Transverse colon (tissue), 4 donors: Measurements from ENCODE around the gene CPS1. TPM values are rescaled to one million over a fixed set of nuclear protein-coding genes. Genes with fewer than 3 reads are reported as not detected.

Source experiments
- DNase-seq: peaks from one replicate; pipeline ENCODE4 v3.0.0-alpha.2; 2019
- H3K27ac ChIP-seq, 4 donors: fragments of 200-600 bp; sonication (generic); 2 replicates each; pipeline ENCODE4 v1.5.1; 2016 to 2018; ENCODE audit warnings: inconsistent platforms in 4 of 4
- H3K27me3 ChIP-seq: fragments of 200-600 bp; sonication (generic); 2 replicates; pipeline ENCODE4 v1.5.1; 2017; ENCODE audit warnings: inconsistent platforms
- H3K36me3 ChIP-seq, 4 donors: fragments of 200-600 bp; sonication (generic); 2 replicates each; pipeline ENCODE4 v1.5.1; 2017 to 2019; ENCODE audit warnings: inconsistent platforms in 4 of 4
- H3K4me1 ChIP-seq, 4 donors: fragments of 200-600 bp; sonication (generic); 2 replicates each; pipeline ENCODE4 v1.5.1; 2017 to 2020; ENCODE audit warnings: inconsistent platforms in 4 of 4
- H3K4me3 ChIP-seq, 4 donors: fragments of 200-600 bp; sonication (generic); 1 replicate in 1 of 4; 2 replicates in 3 of 4; pipeline versions ENCODE4 v1.5.1 to v1.6.1; 2017 to 2019; ENCODE audit warnings: inconsistent platforms in 4 of 4
- H3K9me3 ChIP-seq, 2 donors: fragments of 200-600 bp; sonication (generic); 2 replicates each; pipeline ENCODE4 v1.5.1; 2017 to 2019; ENCODE audit warnings: inconsistent platforms in 2 of 2
- CTCF ChIP-seq, 5 experiments: fragments of 200-600 bp in 3 of 5; fragments of 450-650 bp in 2 of 5; sonication (generic) in 3 of 5; IDR thresholded peaks; 1 replicate in 2 of 5; 2 replicates in 3 of 5; pipeline ENCODE4 v1.5.1; 2016 to 2017; ENCODE audit warnings: antibody characterized with exemption in 5 of 5, inconsistent platforms in 3 of 5, mild to moderate bottlenecking in 2 of 5, moderate library complexity in 1 of 5
- EP300 ChIP-seq: sonication (generic); formaldehyde crosslinking; IDR thresholded peaks from one replicate; pipeline ENCODE4 v1.6.1; 2017; ENCODE audit warnings: antibody characterized with exemption, low read depth
- POLR2A ChIP-seq: fragments of 450-650 bp; IDR thresholded peaks from one replicate; pipeline ENCODE4 v1.6.1; 2016; ENCODE audit warnings: antibody characterized with exemption, mild to moderate bottlenecking, moderate library complexity
- POLR2AphosphoS5 ChIP-seq, 3 donors: sonication (generic); formaldehyde crosslinking; IDR thresholded peaks; one replicate each; pipeline ENCODE4 v1.6.1; 2016; ENCODE audit warnings: antibody characterized with exemption in 3 of 3
- WGBS, 2 donors: methylation state at CpG; one replicate each; pipeline ENCODE4 v1.1.5; 2018; ENCODE audit warnings: low coverage in 1 of 2; 5-methylcytosine and 5-hydroxymethylcytosine counted together
- in situ Hi-C, 4 donors: fragments of 200-750 bp; cut with MboI; loops; one replicate each; pipeline versions ENCODE4 v1.15.0 to v1.15.1; 2017; ENCODE audit warnings: low sequenced_read_pairs in 3 of 4, low pct_ligation_motif_present in 1 of 4, low pct_unique_long_range_greater_than_20kb in 1 of 4
- intact Hi-C: fragments of 100-400 bp; cut with DNase I; formaldehyde crosslinking; loops from one replicate; pipeline ENCODE4 v1.15.1; 2023; ENCODE audit warnings: low total_unique reads
- total RNA-seq, 4 donors: library from RNA; depleted of rRNA; stranded (reverse); fragments of >200 nt; gene quantifications; one replicate each; pipeline ENCODE4 v1.1.0, GENCODE V29; 2016

Gene CPS1
- total RNA-seq, 4 donors from 2014 or later, result 0.32 to 0.68 TPM; not detected in 2

- Histone ChIP-seq H3K4me1 (no peaks in the 10 kb centered on the region), H3K27ac (no peak overlapping the region), H3K27me3 (no peaks in the 10 kb centered on the region), H3K36me3 (no peaks in the 10 kb centered on the region), H3K4me3 (no peak overlapping the region), H3K9me3 (no peaks in the 10 kb centered on the region)
- in situ Hi-C loops (no loop called here), intact Hi-C loops (no loop called here)
- DNase-seq, result no peak
- no peak for TF ChIP-seq EP300
- 89 to 100% methylated on average over 1 to 2 of the region's 2 CpGs for WGBS, 2 donors
Measured at GRCh38 chr2:210616074-210616473, 59.7 kb downstream of the CPS1 start.

- Histone ChIP-seq H3K4me1 (no peaks in the 10 kb centered on the region), H3K27ac (no peak overlapping the region), H3K9me3 (no peaks in the 10 kb centered on the region), H3K27me3 (no peaks in the 10 kb centered on the region), H3K36me3 (no peaks in the 10 kb centered on the region), H3K4me3 (no peak overlapping the region)
- 67 to 81% methylated on average over 1 of the region's 1 CpG for WGBS, 2 donors
- intact Hi-C loops, result no loop called here
- TF ChIP-seq POLR2A (no peak), POLR2AphosphoS5 (IDR thresholded peaks at IDR 0.05) (no peak), CTCF (IDR thresholded peaks at IDR 0.05) (no peak), EP300 (no peak)
- in situ Hi-C loops, result no loop called here
- DNase-seq, result no peak
Measured at GRCh38 chr2:210617318-210617717, 60.9 kb downstream of the CPS1 start.

DNA sequence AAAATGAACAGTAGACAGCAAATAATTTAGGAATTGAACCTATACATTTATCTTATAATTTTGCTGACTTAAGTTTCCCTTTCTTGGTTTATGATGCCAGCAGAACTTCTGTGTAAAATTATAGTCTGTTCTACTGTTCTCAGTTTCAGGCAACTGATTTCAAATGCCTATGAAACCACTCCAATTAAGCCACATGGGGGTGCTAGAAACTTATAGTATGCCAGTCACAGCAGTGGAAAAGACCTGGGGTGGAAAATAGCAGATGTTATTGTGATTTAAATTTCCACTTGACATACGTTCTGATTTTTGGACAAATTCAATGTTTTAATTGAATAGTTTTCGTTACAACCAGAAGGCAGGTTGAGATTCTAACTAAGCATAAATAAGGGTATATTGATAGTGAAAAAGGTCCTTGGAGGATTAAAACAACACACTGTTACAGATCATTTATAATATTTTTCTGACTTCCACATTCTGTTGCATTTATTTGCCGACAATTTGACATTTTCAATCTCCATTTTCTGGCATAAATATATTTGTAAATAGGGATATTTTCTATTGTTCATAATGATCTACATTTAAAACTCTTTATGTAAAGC lies 61.4 kb downstream of the CPS1 start:
- WGBS, 2 donors, result 12 to 27% methylated on average over 3 of the region's 3 CpGs
- no peak for DNase-seq

DNA sequence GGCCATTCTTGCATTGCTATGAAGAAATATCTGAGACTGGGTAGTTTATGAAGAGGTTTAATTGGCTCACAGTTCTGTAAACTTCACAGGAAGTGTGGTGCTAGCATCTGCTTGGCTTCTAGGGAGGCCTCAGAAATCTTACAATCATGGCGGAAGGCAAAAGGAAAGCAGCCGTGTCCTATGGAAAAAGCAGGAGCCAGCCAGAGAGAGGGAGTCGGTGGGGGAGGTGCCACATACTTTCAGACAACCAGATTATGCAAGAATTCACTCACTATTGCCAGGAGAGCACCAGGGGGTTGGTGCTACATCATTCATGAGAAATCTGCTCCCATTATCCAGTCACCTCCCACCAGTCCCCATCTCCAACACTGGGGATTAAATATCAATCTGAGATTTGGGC lies 64.1 kb downstream of the CPS1 start:
- in situ Hi-C loops (no loop called here), intact Hi-C loops (no loop called here)
- Histone ChIP-seq H3K9me3 (no peaks in the 10 kb centered on the region), H3K4me3 (no peak overlapping the region), H3K27me3 (no peaks in the 10 kb centered on the region), H3K4me1 (no peaks in the 10 kb centered on the region), H3K36me3 (no peaks in the 10 kb centered on the region), H3K27ac (no peak overlapping the region)
- no peak for DNase-seq
- TF ChIP-seq CTCF (IDR thresholded peaks at IDR 0.05), result no peak
- 54 to 87% methylated on average over 3 of the region's 3 CpGs for WGBS, 2 donors

More for the DNA sequence above, 61.4 kb downstream of the CPS1 start:
- intact Hi-C loops, result no loop called here
- no peaks in the 10 kb centered on the region for H3K36me3 ChIP-seq
- H3K27ac ChIP-seq, result no peak overlapping the region
- no peaks in the 10 kb centered on the region for H3K9me3 ChIP-seq
- no peaks in the 10 kb centered on the region for H3K27me3 ChIP-seq
- in situ Hi-C loops, result no loop called here
- TF ChIP-seq POLR2AphosphoS5 (IDR thresholded peaks at IDR 0.05) (no peak), CTCF (IDR thresholded peaks at IDR 0.05) (peak in 4 of 5 experiments; percentile 27 to 44 (median 33))
- H3K4me3 ChIP-seq, result no peak overlapping the region
- no peaks in the 10 kb centered on the region for H3K4me1 ChIP-seq

DNA sequence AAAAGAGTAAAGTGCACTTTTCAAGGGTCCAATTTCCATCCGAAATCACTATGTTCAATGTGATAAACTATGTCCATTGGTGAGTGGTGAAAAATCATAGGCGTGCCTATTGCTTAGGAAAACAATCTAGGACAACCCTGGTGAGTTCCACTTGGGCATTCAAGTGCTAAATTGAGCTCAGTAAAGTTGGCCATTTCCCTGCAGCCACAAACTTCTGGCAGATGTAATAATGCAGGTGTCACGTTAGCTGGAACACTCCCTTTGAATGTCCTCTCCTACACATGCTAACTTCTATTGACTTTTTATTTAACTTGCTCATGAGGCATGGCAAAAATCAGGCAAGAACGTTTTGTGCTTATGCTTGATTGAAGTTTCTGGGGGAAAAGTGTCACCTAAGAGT lies 67.1 kb downstream of the CPS1 start:
- no peaks in the 10 kb centered on the region for H3K9me3 ChIP-seq
- no peaks in the 10 kb centered on the region for H3K27me3 ChIP-seq
- no peaks in the 10 kb centered on the region for H3K4me1 ChIP-seq
- no peak overlapping the region for H3K27ac ChIP-seq
- in situ Hi-C loops, result no loop called here
- no peaks in the 10 kb centered on the region for H3K36me3 ChIP-seq
- DNase-seq, result no peak
- no peak for TF ChIP-seq POLR2A
- TF ChIP-seq CTCF (IDR thresholded peaks at IDR 0.05), result no peak
- no peak for TF ChIP-seq EP300
- no peak for TF ChIP-seq POLR2AphosphoS5 (IDR thresholded peaks at IDR 0.05)
- H3K4me3 ChIP-seq, result no peak overlapping the region
- intact Hi-C loops, result no loop called here
- WGBS, 2 donors, result 53 to 56% methylated on average over 3 to 4 of the region's 4 CpGs
